NB4 (cell line): Measurements from ENCODE around the gene KLHDC3.
A peak's percentile ranks its signal among the peaks of the same experiment; 100 is the strongest.

ENCODE experiments used
- DNase-seq: peaks from one replicate; pipeline ENCODE4 v3.0.0; 2010; ENCODE audit warnings: low read depth
- H3K4me3 ChIP-seq: one replicate; pipeline ENCODE4 v1.5.1; 2011; ENCODE audit warnings: mild to moderate bottlenecking, low read depth, low read length, moderate library complexity
- CTCF ChIP-seq: IDR thresholded peaks from one replicate; pipeline ENCODE4 v1.5.1; 2012; ENCODE audit warnings: low read depth, low read length
- MAX ChIP-seq: IDR thresholded peaks from 2 replicates; pipeline ENCODE4 v1.6.1; 2011; ENCODE audit warnings: low read depth, low read length
- MYC ChIP-seq: IDR thresholded peaks from 2 replicates; pipeline ENCODE4 v1.6.1; 2011; ENCODE audit warnings: low read depth, low read length
- POLR2A ChIP-seq: IDR thresholded peaks from 2 replicates; pipeline ENCODE4 v1.6.1; 2011; ENCODE audit warnings: mild to moderate bottlenecking; ENCODE audit not compliant: insufficient read length; ENCODE audit errors: extremely low read depth

Gene KLHDC3

GRCh38 chr6:42974919-42975505 lies 39.0 kb upstream of the KLHDC3 start:
- H3K4me3 ChIP-seq, result no peak overlapping the region
- no peak for DNase-seq
- no peak for TF ChIP-seq MAX
- no peak for TF ChIP-seq CTCF
- no peak for TF ChIP-seq MYC
- TF ChIP-seq POLR2A, result no peak

GRCh38 chr6:42978487-42978838 lies 35.6 kb upstream of the KLHDC3 start:
- no peak for TF ChIP-seq MAX
- no peak for TF ChIP-seq CTCF
- TF ChIP-seq POLR2A, result no peak
- no peak for TF ChIP-seq MYC
- DNase-seq, result peak; percentile 53
- H3K4me3 ChIP-seq, result peak overlapping the region; percentile 88

GRCh38 chr6:42978839-42979522 lies 35.1 kb upstream of the KLHDC3 start, which contains the start of gene PEX6:
Gene PEX6 (minus strand): TSS chr6:42979181. CDS start chr6:42979150, 31 bp downstream.
- peak; percentile 98 for DNase-seq
- peak within 1 kb of the TSS; percentile 88 for H3K4me3 ChIP-seq
- TF ChIP-seq CTCF (no peak), MAX (peak; percentile 62; the same call in 1 of the 2 replicates), MYC (peak; percentile 81), POLR2A (peak; percentile 95)

- peak overlapping the region; percentile 88 for H3K4me3 ChIP-seq
- no peak for TF ChIP-seq CTCF
- TF ChIP-seq POLR2A, result no peak
- TF ChIP-seq MYC, result no peak
- TF ChIP-seq MAX, result no peak
- no peak for DNase-seq
Observed at GRCh38 chr6:42979523-42980177, 34.4 kb upstream of the KLHDC3 start.

GRCh38 chr6:42981836-42982235 lies 32.2 kb upstream of the KLHDC3 start:
- DNase-seq, result no peak
- H3K4me3 ChIP-seq, result no peak overlapping the region
- TF ChIP-seq MAX, result no peak
- no peak for TF ChIP-seq MYC
- TF ChIP-seq POLR2A, result no peak
- TF ChIP-seq CTCF, result no peak
